Fibroblast of pulmonary artery (primary cell): ENCODE measurements around the gene CPNE8.

ENCODE experiments used
- DNase-seq: peaks from one replicate; pipeline ENCODE4 v3.0.0-alpha.2; 2010; ENCODE audit warnings: low read depth
- H3K4me3 ChIP-seq: replicated peaks from 2 replicates; pipeline ENCODE4 v1.5.1; 2011; ENCODE audit warnings: low read depth, mild to moderate bottlenecking, control low read depth, low read length, moderate library complexity
- CTCF ChIP-seq: IDR thresholded peaks from 2 replicates; pipeline ENCODE4 v1.5.1; 2011; ENCODE audit warnings: mild to moderate bottlenecking, control low read depth, low read length, inconsistent platforms; ENCODE audit errors: missing control alignments

Gene CPNE8

DNA sequence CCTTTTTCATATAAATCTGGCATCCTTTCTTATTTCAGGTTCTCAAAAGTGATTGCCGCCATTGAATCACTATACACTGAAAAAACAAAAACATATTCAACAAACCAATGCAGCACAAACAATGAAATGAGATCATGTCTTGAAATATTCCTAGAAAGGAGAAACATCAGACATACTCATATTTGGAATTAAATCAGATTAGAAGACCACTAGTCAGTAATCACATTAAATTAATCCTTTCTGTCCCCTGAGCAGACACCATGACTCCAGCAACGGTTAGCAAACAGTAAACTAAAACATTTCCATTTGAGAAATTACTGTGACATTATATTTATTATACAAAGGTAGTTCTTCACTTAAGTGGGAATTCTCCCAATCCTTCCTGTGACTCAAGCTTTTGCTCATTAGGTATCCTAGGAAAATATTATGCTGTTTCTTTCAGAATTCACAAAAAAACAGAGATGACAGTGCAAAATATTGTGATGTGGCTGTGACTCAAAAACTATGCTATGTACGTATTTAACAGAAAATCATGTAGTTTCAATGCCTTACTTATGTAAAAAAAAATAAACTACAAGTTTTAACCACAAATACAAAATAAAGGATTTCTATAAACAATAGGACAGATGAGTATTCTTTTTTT lies 29.7 kb downstream of the CPNE8 start:
- no peak overlapping the region for H3K4me3 ChIP-seq
- DNase-seq, result peak; percentile 22
- no peak for TF ChIP-seq CTCF

DNA sequence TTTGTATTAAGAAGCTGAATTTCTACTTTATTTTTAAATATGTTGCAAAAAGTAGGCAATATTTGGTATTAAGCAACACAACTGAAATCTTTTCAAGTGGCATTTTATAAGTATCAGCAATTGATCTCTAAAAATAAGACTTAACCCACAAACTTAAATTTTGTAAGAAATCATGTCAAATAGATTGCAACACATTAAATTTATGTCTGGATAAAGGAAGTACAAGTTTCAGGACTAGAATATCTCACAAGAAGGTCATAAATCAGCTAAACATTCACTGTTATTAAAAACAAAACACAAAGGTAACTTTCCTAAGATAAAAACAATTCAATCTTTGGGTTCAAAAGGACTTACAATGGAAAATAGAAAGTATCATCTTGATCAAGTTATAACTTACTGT lies 32.8 kb downstream of the CPNE8 start:
- H3K4me3 ChIP-seq, result no peak overlapping the region
- TF ChIP-seq CTCF, result no peak
- no peak for DNase-seq

- TF ChIP-seq CTCF, result no peak
- no peak for DNase-seq
- H3K4me3 ChIP-seq, result no peak overlapping the region
Observed at GRCh38 chr12:38872156-38872555, 33.2 kb downstream of the CPNE8 start.

DNA sequence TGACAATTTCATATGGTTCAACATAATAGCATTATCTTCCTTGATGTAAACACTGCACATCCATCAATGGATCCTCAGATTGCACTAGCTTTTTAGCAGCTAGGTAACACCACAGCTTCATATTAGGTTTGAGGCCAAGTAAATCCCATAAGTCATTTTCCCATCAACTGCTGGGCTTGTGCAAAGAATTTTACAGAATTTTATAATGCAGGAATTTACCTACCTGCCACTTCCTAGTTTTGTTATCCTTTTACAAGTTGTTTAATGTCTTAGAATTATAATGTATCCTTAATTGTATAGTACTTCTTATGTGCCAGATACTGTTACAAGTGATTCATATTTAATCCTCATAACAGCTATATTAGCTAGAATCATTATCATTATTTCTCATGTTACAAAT lies 36.4 kb downstream of the CPNE8 start:
- no peak for TF ChIP-seq CTCF
- no peak for DNase-seq
- no peak overlapping the region for H3K4me3 ChIP-seq

GRCh38 chr12:38850461-38850860 lies 54.9 kb downstream of the CPNE8 start:
- DNase-seq, result peak; percentile 24
- no peak overlapping the region for H3K4me3 ChIP-seq
- TF ChIP-seq CTCF, result no peak

DNA sequence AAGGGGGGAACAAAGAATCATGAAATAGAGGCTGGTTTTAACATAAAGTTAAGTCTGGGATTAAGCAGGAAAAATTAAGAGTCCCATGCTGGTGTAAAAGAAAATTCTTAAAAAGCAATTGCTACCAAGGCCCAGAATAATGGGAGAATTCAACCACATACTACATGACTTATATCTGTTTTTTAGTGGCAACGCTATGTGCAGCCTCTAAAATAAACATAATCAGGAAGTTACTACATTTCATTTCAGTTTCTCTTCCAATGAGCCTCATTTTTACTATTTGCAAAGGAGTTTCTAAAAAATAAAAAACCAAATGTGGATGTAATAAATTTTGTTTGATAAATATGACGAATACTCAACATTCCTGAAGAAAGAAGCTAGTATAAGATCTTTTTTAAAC lies 58.1 kb downstream of the CPNE8 start:
- no peak for DNase-seq
- no peak overlapping the region for H3K4me3 ChIP-seq
- TF ChIP-seq CTCF, result no peak

- DNase-seq, result no peak
- no peak overlapping the region for H3K4me3 ChIP-seq
- TF ChIP-seq CTCF, result no peak
Observed at GRCh38 chr12:38844267-38844666, 61.1 kb downstream of the CPNE8 start.
